A673 (cell line): ENCODE data around the gene TTC9B. TPM values are rescaled to one million over a fixed set of nuclear protein-coding genes. Genes with fewer than 3 reads are reported as not detected.

ENCODE experiments used
- BruUV-seq: library from RNA; stranded (reverse); fragments of 400-500 nt; replicated peaks from 2 replicates; lab custom pipeline; 2021; lab: Mats Ljungman, UMichigan
- CTCF ChIA-PET: fragments of 300-600 bp; sonication (Branson Sonifier 250); formaldehyde crosslinking; loops from one replicate; lab custom pipeline; 2022; ENCODE audit warnings: antibody characterized with exemption; lab: Charles Lee
- POLR2A ChIA-PET: fragments of 300-600 bp; sonication (Branson Sonifier 250); formaldehyde crosslinking; loops from one replicate; lab custom pipeline; 2022; ENCODE audit warnings: antibody characterized with exemption; ENCODE audit not compliant: low non-redundant PET; lab: Charles Lee
- DNase-seq: peaks from one replicate; pipeline ENCODE4 v3.0.0-alpha.2; 2015; ENCODE audit warnings: low spot score
- H3K27ac ChIP-seq: fragments of 200-600 bp; sonication (generic); 2 replicates; pipeline ENCODE4 v1.5.1; 2016; ENCODE audit warnings: mixed run types, low read depth, mild to moderate bottlenecking, mixed read lengths, antibody characterized with exemption, low read length; ENCODE audit not compliant: poor library complexity, severe bottlenecking
- H3K27me3 ChIP-seq: fragments of 200-600 bp; sonication (generic); replicated peaks from 2 replicates; pipeline ENCODE4 v1.6.1; 2017; ENCODE audit warnings: mixed run types, low read depth, mild to moderate bottlenecking, mixed read lengths, antibody characterized with exemption, low read length; ENCODE audit not compliant: insufficient read depth, poor library complexity
- H3K36me3 ChIP-seq: fragments of 200-600 bp; sonication (generic); 2 replicates; pipeline ENCODE4 v1.6.1; 2016; ENCODE audit warnings: mixed run types, mild to moderate bottlenecking, mixed read lengths, antibody characterized with exemption, low read length; ENCODE audit not compliant: insufficient read depth, poor library complexity, severe bottlenecking
- H3K4me1 ChIP-seq: fragments of 200-600 bp; sonication (generic); 2 replicates; pipeline ENCODE4 v1.6.1; 2017; ENCODE audit warnings: mixed run types, mild to moderate bottlenecking, mixed read lengths, antibody characterized with exemption, low read length; ENCODE audit not compliant: insufficient read depth, poor library complexity, severe bottlenecking
- H3K4me3 ChIP-seq: fragments of 200-600 bp; sonication (generic); 2 replicates; pipeline ENCODE4 v1.5.1; 2016; ENCODE audit warnings: low read depth, mixed run types, mild to moderate bottlenecking, mixed read lengths, low read length; ENCODE audit not compliant: poor library complexity, severe bottlenecking
- H3K9me3 ChIP-seq: fragments of 200-600 bp; sonication (generic); 2 replicates; pipeline ENCODE4 v1.6.1; 2016; ENCODE audit warnings: mixed run types, low read depth, mild to moderate bottlenecking, mixed read lengths, antibody characterized with exemption, low read length; ENCODE audit not compliant: poor library complexity, severe bottlenecking
- CTCF ChIP-seq: fragments of 300-800, 200-600 bp; sonication (generic); conservative IDR thresholded peaks from 2 replicates; pipeline ENCODE4 v1.5.1; 2017; ENCODE audit warnings: low read depth, mild to moderate bottlenecking, antibody characterized with exemption, low read length, moderate library complexity, mixed read lengths
- EZH2 ChIP-seq: fragments of 200-600 bp; sonication (generic); IDR thresholded peaks from 2 replicates; pipeline ENCODE4 v1.6.1; 2017; ENCODE audit warnings: borderline replicate concordance, low read depth, mild to moderate bottlenecking, mixed read lengths, antibody characterized with exemption, low read length; ENCODE audit not compliant: poor library complexity, severe bottlenecking
- intact Hi-C: fragments of 100-400 bp; cut with micrococcal nuclease; formaldehyde crosslinking; loops from one replicate; pipeline ENCODE4 v1.10.0; 2022; ENCODE audit not compliant: unreplicated experiment
- total RNA-seq: library from RNA; stranded (reverse); gene quantifications from 2 replicates; pipeline ENCODE4 v1.2.3, GENCODE V29; 2021

Gene TTC9B
- total RNA-seq, 1 experiment from 2014 or later = not detected

GRCh38 chr19:40228346-40228745 is 10.2 kb upstream of the TTC9B start:
- no peak for DNase-seq
- H3K27me3 ChIP-seq = peaks cover 3% of the 10 kb centered on the region
- no peaks in the 10 kb centered on the region for H3K9me3 ChIP-seq
- intact Hi-C loops = no loop called here
- no peak for TF ChIP-seq CTCF
- TF ChIP-seq EZH2 = no peak
- no peak overlapping the region for H3K27ac ChIP-seq
- BruUV-seq = no TSS peak
- no peak overlapping the region for H3K4me3 ChIP-seq
- ChIA-PET CTCF (interaction anchor here (0.6 kb wide), 1 partner anchor 139 kb away, joined by 3 read pairs; no protein-coding TSS in a partner anchor), POLR2A (no interaction called here)
- H3K36me3 ChIP-seq = no peaks in the 10 kb centered on the region
- H3K4me1 ChIP-seq = peaks cover 7% of the 10 kb centered on the region

GRCh38 chr19:40225440-40226305 is 7.5 kb upstream of the TTC9B start:
- intact Hi-C loops = no loop called here
- Histone ChIP-seq H3K9me3 (no peaks in the 10 kb centered on the region), H3K27ac (no peak overlapping the region), H3K36me3 (no peaks in the 10 kb centered on the region), H3K4me3 (no peak overlapping the region), H3K4me1 (peaks cover 6% of the 10 kb centered on the region), H3K27me3 (peaks cover 3% of the 10 kb centered on the region)
- DNase-seq = no peak
- ChIA-PET CTCF (no interaction called here), POLR2A (no interaction called here)
- no peak for TF ChIP-seq EZH2
- no peak for TF ChIP-seq CTCF
- BruUV-seq = no TSS peak

GRCh38 chr19:40224342-40225150 is 6.4 kb upstream of the TTC9B start:
- no peak for DNase-seq
- Histone ChIP-seq H3K27ac (no peak overlapping the region), H3K9me3 (no peaks in the 10 kb centered on the region), H3K4me3 (no peak overlapping the region), H3K4me1 (no peaks in the 10 kb centered on the region), H3K36me3 (no peaks in the 10 kb centered on the region), H3K27me3 (peaks cover 3% of the 10 kb centered on the region)
- TF ChIP-seq CTCF (no peak), EZH2 (no peak)
- POLR2A ChIA-PET = no interaction called here
- intact Hi-C loops = no loop called here
- CTCF ChIA-PET = no interaction called here
- no TSS peak for BruUV-seq
